Hepatocyte (in vitro differentiated cells): ENCODE data around the gene SCN2B.

Experiments used
- CTCF ChIP-seq: fragments of 200-600 bp; sonication (generic); IDR thresholded peaks from 2 replicates; pipeline ENCODE4 v1.5.1; 2016; ENCODE audit warnings: antibody characterized with exemption, mild to moderate bottlenecking; ENCODE audit not compliant: poor library complexity
- EZH2 ChIP-seq: fragments of 200-600 bp; sonication (generic); IDR thresholded peaks from 2 replicates; pipeline ENCODE4 v1.6.1; 2016; ENCODE audit warnings: antibody characterized with exemption, mild to moderate bottlenecking, borderline replicate concordance

GRCh38 chr11:118128721-118129470 lies 47.5 kb downstream of the SCN2B start:
- TF ChIP-seq EZH2 (no peak), CTCF (no peak)
